ENCODE data around the gene KCNT1. TPM values are rescaled to one million over a fixed set of nuclear protein-coding genes. Genes with fewer than 3 reads are reported as not detected.

KCNT1 gene
- total RNA-seq, 1 experiment from 2014 or later: 0.17 TPM

- no peak for TF ChIP-seq YY1 (IDR thresholded peaks at IDR 0.05; ENCODE audit: extremely low read depth, insufficient replicate concordance, low read depth, low read length)
- no peak for TF ChIP-seq SP1 (IDR thresholded peaks at IDR 0.05; ENCODE audit: low read depth)
- no peak for TF ChIP-seq CEBPB (IDR thresholded peaks at IDR 0.05; ENCODE audit: low read depth)
- no peak for TF ChIP-seq POLR2A (IDR thresholded peaks at IDR 0.05; ENCODE audit: borderline replicate concordance, extremely low read depth, insufficient read depth, insufficient read length)
- no peak for TF ChIP-seq MAX (IDR thresholded peaks at IDR 0.05)
- TF ChIP-seq SIN3A (IDR thresholded peaks at IDR 0.05; ENCODE audit: low read depth): no peak
- TF ChIP-seq EZH2 (IDR thresholded peaks at IDR 0.05): no peak
- no peak for TF ChIP-seq TCF7L2 (IDR thresholded peaks at IDR 0.05; ENCODE audit: borderline replicate concordance, extremely low read depth, insufficient read depth, insufficient read length)
- TF ChIP-seq ATF3 (IDR thresholded peaks at IDR 0.05): no peak
- no peak for TF ChIP-seq CTCF (IDR thresholded peaks at IDR 0.05 in 2 of 3, conservative IDR thresholded peaks at IDR 0.05 in 1 of 3; ENCODE audit: borderline replicate concordance in 1 of 3, insufficient read depth in 1 of 3, low read depth in 2 of 3, low read length in 2 of 3)
- TF ChIP-seq ELF1 (IDR thresholded peaks at IDR 0.05; ENCODE audit: borderline replicate concordance, low read depth): no peak
These were observed 76.4 kb downstream of the KCNT1 start (continued) for GRCh38 chr9:135778421-135778820.

- ATAC-seq: no peak
- no peak overlapping the region for H2AFZ ChIP-seq (ENCODE audit: low read depth, low read length, poor library complexity, severe bottlenecking)
- no peaks in the 10 kb centered on the region for H3K9me3 ChIP-seq (ENCODE audit: control insufficient read depth in 1 of 2, insufficient read depth in 1 of 2, low read depth in 1 of 2, low read length in 2 of 2)
- H3K79me2 ChIP-seq (ENCODE audit: insufficient read depth, low read length): no peaks in the 10 kb centered on the region
- H3K9ac ChIP-seq (ENCODE audit: low read length): no peak overlapping the region
- H3K27me3 ChIP-seq (ENCODE audit: insufficient read depth, low read length): no peaks in the 10 kb centered on the region
- no peaks in the 10 kb centered on the region for H4K20me1 ChIP-seq (ENCODE audit: insufficient read depth)
- ChIA-PET POLR2A (no interaction called here), RAD21 (ENCODE audit: low non-redundant PET in 1 of 2, low total read pairs in 2 of 2, uncharacterized antibody in 2 of 2, unreplicated experiment in 2 of 2) (interaction anchor here in 1 of 2 experiments (0.7 kb wide), 1 partner anchor 176 kb away, joined by 7 read pairs; no protein-coding TSS in a partner anchor), CTCF (no interaction called here)
- H3K4me1 ChIP-seq (ENCODE audit: control insufficient read depth in 1 of 2, insufficient read depth in 2 of 2, low read length in 2 of 2): no peaks in the 10 kb centered on the region
- BruUV-seq (replicated peaks): no TSS peak
- H3K4me3 ChIP-seq (replicated peaks in 1 of 2; ENCODE audit: low read depth in 1 of 2, low read length in 2 of 2): no peak overlapping the region
- no peak for DNase-seq (ENCODE audit: low read depth, low spot score)
- no peaks in the 10 kb centered on the region for H3K9me2 ChIP-seq (ENCODE audit: insufficient read depth)
- no peak overlapping the region for H3K27ac ChIP-seq (ENCODE audit: low read depth, low read length)
- intact Hi-C loops (cut with micrococcal nuclease): no loop called here
- H3K36me3 ChIP-seq (ENCODE audit: control insufficient read depth in 1 of 2, insufficient read depth in 2 of 2, low read length in 2 of 2): no peaks in the 10 kb centered on the region
- H3K4me2 ChIP-seq (ENCODE audit: low read length): no peak overlapping the region
- TF ChIP-seq FOSL1 (IDR thresholded peaks at IDR 0.05; ENCODE audit: low read depth) (no peak), POLR2AphosphoS5 (IDR thresholded peaks at IDR 0.05; ENCODE audit: low read depth, low read length) (no peak), ZFX (IDR thresholded peaks at IDR 0.05) (no peak), ZNF274 (IDR thresholded peaks at IDR 0.05; ENCODE audit: low read depth, low read length) (no peak), SIN3A (IDR thresholded peaks at IDR 0.05; ENCODE audit: low read depth) (no peak), SRF (IDR thresholded peaks at IDR 0.05; ENCODE audit: low read depth) (no peak), ATF3 (IDR thresholded peaks at IDR 0.05) (no peak), REST (IDR thresholded peaks at IDR 0.05; ENCODE audit: low read depth) (no peak), SP1 (IDR thresholded peaks at IDR 0.05; ENCODE audit: low read depth) (no peak), CTCF (IDR thresholded peaks at IDR 0.05 in 2 of 3, conservative IDR thresholded peaks at IDR 0.05 in 1 of 3; ENCODE audit: borderline replicate concordance in 1 of 3, insufficient read depth in 1 of 3, low read depth in 2 of 3, low read length in 2 of 3) (no peak)
These were observed 77.6 kb downstream of the KCNT1 start for GRCh38 chr9:135779571-135779970.

All from HCT116 (cell line).